Natural killer cell (primary cell): ENCODE data around the gene SLC26A4. TPM values are rescaled to one million over a fixed set of nuclear protein-coding genes. Genes with fewer than 3 reads are reported as not detected.

Source experiments
- ATAC-seq, 3 donors: fragments of 150-1000 bp in 2 of 3; fragments of 200-7000 bp in 1 of 3; cut with Tn5 transposase; 1 replicate in 1 of 3; 2 replicates in 2 of 3; pipeline ENCODE4 v1.10.0; 2021; ENCODE audit warnings: mild to moderate bottlenecking in 2 of 3, moderate library complexity in 2 of 3
- DNase-seq, 2 donors: peaks; one replicate each; pipeline versions ENCODE4 v3.0.0 to v3.0.0-alpha.2; 2013 to 2021; ENCODE audit warnings: mixed read lengths in 1 of 2
- H3K27ac ChIP-seq: one replicate; pipeline ENCODE4 v1.5.1; 2013; ENCODE audit warnings: mild to moderate bottlenecking, low read length
- H3K27me3 ChIP-seq: one replicate; pipeline ENCODE4 v1.6.1; 2013; ENCODE audit warnings: low read length; ENCODE audit not compliant: control insufficient read depth, insufficient read depth
- H3K36me3 ChIP-seq: one replicate; pipeline ENCODE4 v1.6.1; 2013; ENCODE audit warnings: low read length; ENCODE audit not compliant: control insufficient read depth, insufficient read depth
- H3K4me1 ChIP-seq: one replicate; pipeline ENCODE4 v1.6.1; 2013; ENCODE audit warnings: low read length; ENCODE audit not compliant: control insufficient read depth, insufficient read depth
- H3K4me3 ChIP-seq: one replicate; pipeline ENCODE4 v1.5.1; 2013; ENCODE audit warnings: low read length
- H3K9me3 ChIP-seq: one replicate; pipeline ENCODE4 v1.6.1; 2013; ENCODE audit warnings: low read length; ENCODE audit not compliant: control insufficient read depth, insufficient read depth
- H3K27ac Mint-ChIP-seq, 2 donors: one replicate each; pipeline ENCODE4 v1.8.0; 2022; ENCODE audit warnings: mild to moderate bottlenecking in 2 of 2, mixed read lengths in 2 of 2, moderate library complexity in 1 of 2
- H3K27me3 Mint-ChIP-seq, 2 donors: one replicate each; pipeline ENCODE4 v1.8.0; 2022; ENCODE audit warnings: low read depth in 2 of 2, mixed read lengths in 2 of 2
- H3K36me3 Mint-ChIP-seq: one replicate; pipeline ENCODE4 v1.8.0; 2022; ENCODE audit warnings: mixed read lengths
- H3K4me1 Mint-ChIP-seq, 2 donors: one replicate each; pipeline ENCODE4 v1.8.0; 2022; ENCODE audit warnings: mixed read lengths in 2 of 2
- H3K4me3 Mint-ChIP-seq: one replicate; pipeline ENCODE4 v1.8.0; 2022; ENCODE audit warnings: mild to moderate bottlenecking, moderate library complexity, mixed read lengths
- H3K9me3 Mint-ChIP-seq, 2 donors: one replicate each; pipeline ENCODE4 v1.8.0; 2022; ENCODE audit warnings: mixed read lengths in 2 of 2
- WGBS: methylation state at CpG from one replicate; pipeline ENCODE4 v1.1.7; 2013; ENCODE audit warnings: missing lambda C conversion rate; ENCODE audit not compliant: insufficient coverage; 5-methylcytosine and 5-hydroxymethylcytosine counted together
- intact Hi-C: fragments of 100-400 bp; cut with micrococcal nuclease; formaldehyde crosslinking; loops from one replicate; pipeline ENCODE4 v1.14.2; 2022
- total RNA-seq, 4 donors: library from RNA; stranded (reverse); fragments of 120-200 nt in 1 of 4; gene quantifications; one replicate each; pipeline versions ENCODE4 v1.2.3 to v1.2.4, GENCODE V29; 2013 to 2022
- TF ChIP-seq, protein P1 (sequence below): fragments of 200-600 bp; IDR thresholded peaks from one replicate; pipeline ENCODE4 v1.8.0; 2022; ENCODE audit warnings: antibody characterized with exemption

Gene SLC26A4
- total RNA-seq, 3 donors from 2014 or later (not counting 1 experiment from before 2014, with no cell fraction given) = 0.45 TPM; not detected in 2

DNA sequence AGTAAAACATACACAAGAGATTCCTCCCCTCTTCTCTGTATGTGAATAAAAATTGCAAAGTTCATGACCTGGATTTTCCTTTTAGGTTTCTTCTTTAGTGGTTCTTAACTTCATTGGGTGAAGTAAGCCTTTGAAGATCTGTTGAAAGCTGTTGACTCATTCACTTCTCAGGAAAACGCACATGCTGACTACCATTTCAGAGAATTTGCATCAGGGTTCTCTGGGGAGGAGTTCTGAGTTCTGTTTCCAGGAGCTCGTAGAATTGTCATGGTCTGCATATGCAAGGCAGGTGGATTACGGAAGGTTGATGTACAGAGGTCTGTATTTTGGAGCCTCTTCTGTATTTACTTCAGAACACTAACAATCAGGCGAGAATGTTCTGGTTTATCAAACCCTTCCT lies 962 bp upstream of the SLC26A4 start:
- no peak overlapping the region for H3K27ac Mint-ChIP-seq
- TF ChIP-seq, protein P1, sequence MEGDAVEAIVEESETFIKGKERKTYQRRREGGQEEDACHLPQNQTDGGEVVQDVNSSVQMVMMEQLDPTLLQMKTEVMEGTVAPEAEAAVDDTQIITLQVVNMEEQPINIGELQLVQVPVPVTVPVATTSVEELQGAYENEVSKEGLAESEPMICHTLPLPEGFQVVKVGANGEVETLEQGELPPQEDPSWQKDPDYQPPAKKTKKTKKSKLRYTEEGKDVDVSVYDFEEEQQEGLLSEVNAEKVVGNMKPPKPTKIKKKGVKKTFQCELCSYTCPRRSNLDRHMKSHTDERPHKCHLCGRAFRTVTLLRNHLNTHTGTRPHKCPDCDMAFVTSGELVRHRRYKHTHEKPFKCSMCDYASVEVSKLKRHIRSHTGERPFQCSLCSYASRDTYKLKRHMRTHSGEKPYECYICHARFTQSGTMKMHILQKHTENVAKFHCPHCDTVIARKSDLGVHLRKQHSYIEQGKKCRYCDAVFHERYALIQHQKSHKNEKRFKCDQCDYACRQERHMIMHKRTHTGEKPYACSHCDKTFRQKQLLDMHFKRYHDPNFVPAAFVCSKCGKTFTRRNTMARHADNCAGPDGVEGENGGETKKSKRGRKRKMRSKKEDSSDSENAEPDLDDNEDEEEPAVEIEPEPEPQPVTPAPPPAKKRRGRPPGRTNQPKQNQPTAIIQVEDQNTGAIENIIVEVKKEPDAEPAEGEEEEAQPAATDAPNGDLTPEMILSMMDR = no peak
- H3K4me1 Mint-ChIP-seq = peaks cover 0 to 6% of the 10 kb centered on the region in 2 donors
- ATAC-seq = no peak
- Histone ChIP-seq H3K36me3 (no peaks in the 10 kb centered on the region), H3K4me3 (no peak overlapping the region), H3K27me3 (peaks cover 21% of the 10 kb centered on the region), H3K4me1 (peaks cover 18% of the 10 kb centered on the region), H3K9me3 (no peaks in the 10 kb centered on the region), H3K27ac (no peak overlapping the region)
- WGBS = 51% methylated on average over 3 of the region's 4 CpGs
- no peak overlapping the region for H3K4me3 Mint-ChIP-seq
- DNase-seq = no peak
- intact Hi-C loops = no loop called here
- no peaks in the 10 kb centered on the region for H3K36me3 Mint-ChIP-seq
- H3K27me3 Mint-ChIP-seq = peaks cover 45 to 53% of the 10 kb centered on the region in 2 donors
- H3K9me3 Mint-ChIP-seq = no peaks in the 10 kb centered on the region

DNA sequence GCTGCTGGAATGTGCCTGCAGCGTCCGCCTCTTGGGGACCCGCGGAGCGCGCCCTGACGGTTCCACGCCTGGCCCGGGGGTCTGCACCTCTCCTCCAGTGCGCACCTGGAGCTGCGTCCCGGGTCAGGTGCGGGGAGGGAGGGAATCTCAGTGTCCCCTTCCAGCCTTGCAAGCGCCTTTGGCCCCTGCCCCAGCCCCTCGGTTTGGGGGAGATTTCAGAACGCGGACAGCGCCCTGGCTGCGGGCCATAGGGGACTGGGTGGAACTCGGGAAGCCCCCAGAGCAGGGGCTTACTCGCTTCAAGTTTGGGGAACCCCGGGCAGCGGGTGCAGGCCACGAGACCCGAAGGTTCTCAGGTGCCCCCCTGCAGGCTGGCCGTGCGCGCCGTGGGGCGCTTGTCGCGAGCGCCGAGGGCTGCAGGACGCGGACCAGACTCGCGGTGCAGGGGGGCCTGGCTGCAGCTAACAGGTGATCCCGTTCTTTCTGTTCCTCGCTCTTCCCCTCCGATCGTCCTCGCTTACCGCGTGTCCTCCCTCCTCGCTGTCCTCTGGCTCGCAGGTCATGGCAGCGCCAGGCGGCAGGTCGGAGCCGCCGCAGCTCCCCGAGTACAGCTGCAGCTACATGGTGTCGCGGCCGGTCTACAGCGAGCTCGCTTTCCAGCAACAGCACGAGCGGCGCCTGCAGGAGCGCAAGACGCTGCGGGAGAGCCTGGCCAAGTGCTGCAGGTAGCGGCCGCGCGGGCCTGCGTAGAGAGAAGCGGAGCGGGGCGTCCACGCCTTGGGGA lies 645 bp downstream of the SLC26A4 start:
- peaks cover 0 to 6% of the 10 kb centered on the region in 2 donors for H3K4me1 Mint-ChIP-seq

DNA sequence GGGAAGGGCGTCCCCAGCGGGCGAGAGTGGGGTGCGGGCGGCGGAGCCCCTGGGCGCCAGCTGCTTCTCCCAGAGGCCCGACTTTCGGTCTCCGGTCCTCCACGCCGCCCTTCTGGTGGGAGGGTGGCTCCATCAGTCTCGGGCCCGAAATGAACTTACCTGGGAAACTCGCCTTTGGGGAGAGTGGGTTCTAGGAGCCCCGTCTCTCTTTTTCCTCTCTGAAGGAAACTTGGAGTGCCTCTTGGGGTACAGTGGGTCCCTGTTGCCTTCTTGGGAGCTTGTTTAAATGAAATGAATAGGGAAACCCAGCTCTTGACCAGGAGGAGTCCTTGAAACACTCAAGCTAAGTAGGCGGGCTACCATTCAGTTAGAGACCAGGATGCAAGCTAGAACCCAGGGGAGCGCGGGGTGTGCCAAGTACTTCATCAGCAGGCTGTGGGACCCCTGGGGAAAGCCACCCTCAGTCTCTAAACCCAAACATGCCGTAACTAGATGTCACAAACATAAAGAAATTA lies 1.3 kb downstream of the SLC26A4 start:
- ATAC-seq (peak in 1 of 3 donors; percentile 35), DNase-seq (no peak)
- Mint-ChIP-seq H3K27me3 (peaks cover 34 to 38% of the 10 kb centered on the region in 2 donors), H3K27ac (no peak overlapping the region), H3K36me3 (no peaks in the 10 kb centered on the region), H3K4me1 (peaks cover 0 to 6% of the 10 kb centered on the region in 2 donors), H3K9me3 (no peaks in the 10 kb centered on the region), H3K4me3 (no peak overlapping the region)
- TF ChIP-seq, protein P1 = no peak
- Histone ChIP-seq H3K4me3 (peak overlapping the region; percentile 38), H3K27ac (no peak overlapping the region), H3K9me3 (no peaks in the 10 kb centered on the region), H3K36me3 (no peaks in the 10 kb centered on the region), H3K4me1 (peaks cover 18% of the 10 kb centered on the region), H3K27me3 (peaks cover 21% of the 10 kb centered on the region)
- WGBS = 5% methylated on average over 19 of the region's 20 CpGs
- intact Hi-C loops = no loop called here

More for the DNA sequence above, 645 bp downstream of the SLC26A4 start:
- Histone ChIP-seq H3K36me3 (no peaks in the 10 kb centered on the region), H3K27ac (no peak overlapping the region), H3K27me3 (peaks cover 21% of the 10 kb centered on the region), H3K9me3 (no peaks in the 10 kb centered on the region), H3K4me1 (peaks cover 18% of the 10 kb centered on the region), H3K4me3 (peak overlapping the region; percentile 38)
- DNase-seq = peak in 1 of 2 donors; percentile 45
- TF ChIP-seq, protein P1 = no peak
- Mint-ChIP-seq H3K4me3 (no peak overlapping the region), H3K9me3 (no peaks in the 10 kb centered on the region), H3K36me3 (no peaks in the 10 kb centered on the region), H3K27ac (no peak overlapping the region), H3K27me3 (peaks cover 36 to 39% of the 10 kb centered on the region in 2 donors)
- peak; percentile 12 to 45 (median 21) for ATAC-seq
- WGBS = 2% methylated on average over 73 of the region's 73 CpGs
- intact Hi-C loops = no loop called here
